ENCODE results near the gene CD8A.

DNA sequence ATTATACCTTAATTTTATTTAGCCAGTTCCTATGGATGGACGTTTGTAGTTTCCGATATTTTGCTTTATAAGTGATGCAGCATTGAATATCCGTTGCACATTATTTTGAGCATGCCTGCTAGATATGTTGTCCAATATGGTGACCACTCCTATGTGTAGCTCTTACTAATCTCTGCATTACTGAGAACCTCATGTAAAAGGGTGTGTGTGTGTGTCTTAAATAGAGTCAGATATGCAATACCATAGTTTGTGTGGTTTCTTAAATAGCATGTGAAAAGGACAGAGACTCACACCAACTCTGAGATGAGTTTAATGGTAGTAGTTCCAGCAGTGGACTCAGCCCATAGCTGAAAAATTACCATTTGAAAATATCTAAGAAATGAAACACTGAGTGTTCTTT lies 32.3 kb downstream of the CD8A start:
- no peak for TF ChIP-seq POU2F2 (IDR thresholded peaks at IDR 0.05; ENCODE audit: low read depth, low read length)
- TF ChIP-seq POLR2A (IDR thresholded peaks at IDR 0.05; ENCODE audit: low read depth, low read length): no peak

Data from GM12891 (cell line).